K562 (cell line): Measurements from ENCODE around the gene CDRT4. TPM values are rescaled to one million over a fixed set of nuclear protein-coding genes. Genes with fewer than 3 reads are reported as not detected.

ENCODE experiments used
- AFF4 ChIP-seq: sonication (generic); formaldehyde crosslinking; IDR thresholded peaks from 2 replicates; pipeline ENCODE4 v1.8.0; 2023; ENCODE audit warnings: mild to moderate bottlenecking, missing genetic modification reagents
- ARID2 ChIP-seq: fragments of 450-650 bp; IDR thresholded peaks from 2 replicates; pipeline ENCODE4 v1.6.1; 2017; ENCODE audit warnings: antibody characterized with exemption, mild to moderate bottlenecking
- BHLHE40 ChIP-seq: IDR thresholded peaks from 2 replicates; pipeline ENCODE4 v1.6.1; 2011; ENCODE audit warnings: low read length, improper control_type of control experiment
- BRF1 ChIP-seq: IDR thresholded peaks from 3 replicates; pipeline ENCODE4 v1.6.1; 2011; ENCODE audit warnings: borderline replicate concordance, mild to moderate bottlenecking; ENCODE audit not compliant: insufficient read length; ENCODE audit errors: extremely low read depth
- CREB3L1 ChIP-seq: fragments of 450-650 bp; IDR thresholded peaks from 2 replicates; pipeline ENCODE4 v1.6.1; 2014; ENCODE audit warnings: low read depth, mild to moderate bottlenecking, moderate library complexity, borderline replicate concordance
- MAZ ChIP-seq, 2 experiments: fragments of 450-650 bp in 1 of 2; sonication (generic) in 1 of 2; formaldehyde crosslinking; IDR thresholded peaks in 1 of 2; conservative IDR thresholded peaks in 1 of 2; 2 replicates each; pipeline versions ENCODE4 v1.4.0 to v1.5.0; 2020; ENCODE audit warnings: mild to moderate bottlenecking in 1 of 2, missing genetic modification reagents in 1 of 2
- NCOR1 ChIP-seq: fragments of 450-650 bp; IDR thresholded peaks from 2 replicates; pipeline ENCODE4 v1.6.1; 2016; ENCODE audit warnings: mild to moderate bottlenecking, moderate library complexity
- RBFOX2 ChIP-seq: fragments of 200-400 bp; formaldehyde crosslinking; IDR thresholded peaks from 2 replicates; pipeline ENCODE4 v1.6.1; 2017; ENCODE audit warnings: low read depth, mild to moderate bottlenecking, low read length, moderate library complexity
- SNIP1 ChIP-seq: fragments of 450-650 bp; IDR thresholded peaks from 2 replicates; pipeline ENCODE4 v1.7.1; 2017; ENCODE audit warnings: low read depth, mild to moderate bottlenecking
- SRF ChIP-seq, 2 experiments: fragments of 250-450, 450-650 bp in 1 of 2; sonication (Bioruptor Pico) in 1 of 2; sonication (generic) in 1 of 2; formaldehyde crosslinking; IDR thresholded peaks; 2 replicates each; pipeline versions ENCODE4 v1.5.0 to v1.5.1; 2020 to 2022; ENCODE audit warnings: mild to moderate bottlenecking in 1 of 2, missing genetic modification reagents in 1 of 2
- TCF3 ChIP-seq: sonication (generic); formaldehyde crosslinking; IDR thresholded peaks from 2 replicates; pipeline ENCODE4 v1.4.0; 2020; ENCODE audit warnings: mild to moderate bottlenecking, missing genetic modification reagents
- ZFP91 ChIP-seq: sonication (generic); formaldehyde crosslinking; IDR thresholded peaks from 2 replicates; pipeline ENCODE4 v1.8.0; 2022; ENCODE audit warnings: mild to moderate bottlenecking, missing genetic modification reagents
- ZMIZ1 ChIP-seq, 2 experiments: fragments of 150-350 bp in 1 of 2; IDR thresholded peaks; 2 replicates each; pipeline ENCODE4 v1.6.1; 2012 to 2016; ENCODE audit warnings: low read depth in 2 of 2, low read length in 2 of 2, mild to moderate bottlenecking in 1 of 2, moderate library complexity in 1 of 2
- ZNF134 ChIP-seq: fragments of 250-450 bp; sonication (Bioruptor Pico); conservative IDR thresholded peaks from 2 replicates; pipeline ENCODE4 v1.4.0; 2020
- ZNF274 ChIP-seq: IDR thresholded peaks from 2 replicates; pipeline ENCODE4 v1.6.1; 2011; ENCODE audit warnings: low read depth, mild to moderate bottlenecking, low read length, moderate library complexity, borderline replicate concordance
- ZNF324 ChIP-seq: fragments of 250-450 bp; sonication (Bioruptor Pico); IDR thresholded peaks from 2 replicates; pipeline ENCODE4 v1.4.0; 2020; ENCODE audit warnings: mild to moderate bottlenecking
- ZNF766 ChIP-seq: fragments of 200-800 bp; sonication (Bioruptor generic); conservative IDR thresholded peaks from 2 replicates; pipeline ENCODE4 v1.6.1; 2016; ENCODE audit warnings: missing genetic modification characterization, missing compliant biosample characterization
- polyA plus RNA-seq, 8 experiments: library from polyadenylated mRNA; depleted of rRNA in 4 of 8; stranded (reverse) in 5 of 8; unstranded in 3 of 8; fragments of >200 nt; fragmentation: Nextera tagmentation in 2 of 8; fragmentation: Illumina TruSeq in 1 of 8; extraction: Ambion mirVana in 2 of 8; extraction: Trizol in 1 of 8; gene quantifications; 2 replicates each; pipeline versions ENCODE4 v1.2.1 to v1.2.3, GENCODE V29; 2011 to 2014; ENCODE audit warnings: inconsistent platforms in 1 of 8, missing spikeins in 1 of 8
- total RNA-seq, 7 experiments: library from RNA; depleted of rRNA in 6 of 7; stranded (reverse); fragments of >200 nt in 6 of 7; fragmentation: Illumina TruSeq in 2 of 7; extraction: Trizol in 2 of 7; gene quantifications; 2 replicates each; pipeline versions ENCODE4 v1.2.1 to v1.2.3, GENCODE V29; 2011 to 2021; ENCODE audit warnings: low replicate concordance in 1 of 7

The CDRT4 gene
- total and polyA plus RNA-seq, 9 of the 15 experiments (the other 6 are each of a cell fraction or from before 2014, with no cell fraction given): 1.7 to 6.4 (median 3.5) TPM

- TF ChIP-seq TCF3 (CRISPR knock-in tag) (peak; percentile 95), RBFOX2 (0 out of 2 replicates have a peak, but pooled peaks have one; percentile 21), SRF (CRISPR knock-in tag; IDR thresholded peaks at IDR 0.05) (no peak), SNIP1 (no peak), ZNF274 (no peak), MAZ (CRISPR knock-in tag; conservative IDR thresholded peaks at IDR 0.05 in 1 of 2, IDR thresholded peaks at IDR 0.05 in 1 of 2) (no peak), ZMIZ1 (IDR thresholded peaks at IDR 0.05; ENCODE audit: low read depth in 2 of 2, low read length in 2 of 2) (peak in 1 of 2 experiments; percentile 76; a peak in 1 of 4 replicates), ZFP91 (no peak), BRF1 (no peak), ZNF766 (CRISPR knock-in tag) (0 out of 2 replicates have a peak, but pooled peaks have one; percentile 8), BHLHE40 (peak; percentile 69), CREB3L1 (no peak), ZNF324 (CRISPR knock-in tag) (no peak), ZNF134 (CRISPR knock-in tag) (no peak), ARID2 (no peak), AFF4 (CRISPR knock-in tag) (no peak), NCOR1 (peak; percentile 84)
Measured at GRCh38 chr17:15490634-15491261, 23.3 kb upstream of the CDRT4 start (continued).
